Panc1 (cell line): ENCODE measurements around the gene DNASE1L3.

Source experiments
- CTCF ChIP-seq: fragments of 450-650 bp; IDR thresholded peaks from 2 replicates; pipeline ENCODE4 v1.5.1; 2017; ENCODE audit warnings: mild to moderate bottlenecking
- POLR2AphosphoS5 ChIP-seq: IDR thresholded peaks from 2 replicates; pipeline ENCODE4 v1.6.1; 2012; ENCODE audit warnings: mild to moderate bottlenecking, low read depth, low read length, moderate library complexity
- REST ChIP-seq, 2 experiments: IDR thresholded peaks; 2 replicates each; pipeline ENCODE4 v1.6.1; 2011 to 2012; ENCODE audit warnings: low read depth in 2 of 2, control low read depth in 1 of 2, low read length in 1 of 2, mild to moderate bottlenecking in 1 of 2, moderate library complexity in 1 of 2; ENCODE audit not compliant: insufficient read depth in 1 of 2
- SIN3A ChIP-seq: IDR thresholded peaks from 2 replicates; pipeline ENCODE4 v1.6.1; 2012; ENCODE audit warnings: low read depth, mild to moderate bottlenecking, low read length, moderate library complexity, borderline replicate concordance; ENCODE audit not compliant: insufficient read depth
- TCF7L2 ChIP-seq: IDR thresholded peaks from 2 replicates; pipeline ENCODE4 v1.6.1; 2011; ENCODE audit warnings: mild to moderate bottlenecking, low read depth, low read length, inconsistent platforms

GRCh38 chr3:58254144-58254543 is 43.4 kb upstream of the DNASE1L3 start:
- TF ChIP-seq CTCF: no peak
- TF ChIP-seq POLR2AphosphoS5: no peak
- no peak for TF ChIP-seq REST (IDR thresholded peaks at IDR 0.05; ENCODE audit: insufficient read depth in 1 of 2, low read depth in 2 of 2, low read length in 1 of 2)
- no peak for TF ChIP-seq TCF7L2
- no peak for TF ChIP-seq SIN3A
